Renal pelvis (tissue), 4 donors: Measurements from ENCODE around the gene HAPLN2. TPM values are rescaled to one million over a fixed set of nuclear protein-coding genes. Genes with fewer than 3 reads are reported as not detected.
"Not testable (repeated sequence)": the region's sequence is repeated elsewhere in the genome, so short reads cannot be mapped to it uniquely, and the experiment has no call there.

Source experiments
- DNase-seq: peaks from one replicate; pipeline ENCODE4 v3.0.0-alpha.2; 2013
- polyA plus RNA-seq, 3 donors: library from polyadenylated mRNA; unstranded; fragments of 120-200 nt; gene quantifications; one replicate each; pipeline ENCODE4 v1.2.1, GENCODE V29; 2013; ENCODE audit not compliant: insufficient read length in 3 of 3

The HAPLN2 gene
- polyA plus RNA-seq, 3 donors: 0.13 to 0.71 (median 0.64) TPM

GRCh38 chr1:156591432-156592157, 27.6 kb upstream of the HAPLN2 start, which contains the start of gene NAXE:
Gene NAXE (plus strand): TSS chr1:156591776. CDS start chr1:156591805, 29 bp downstream.
- DNase-seq: peak; percentile 74

- no peak for DNase-seq
These were observed 26.9 kb upstream of the HAPLN2 start for GRCh38 chr1:156592158-156592909.

- DNase-seq: no peak
These were observed 26.1 kb upstream of the HAPLN2 start for GRCh38 chr1:156592910-156593660.

GRCh38 chr1:156593661-156593989, 25.6 kb upstream of the HAPLN2 start:
- no peak for DNase-seq

GRCh38 chr1:156594190-156594589, 25.0 kb upstream of the HAPLN2 start:
- no peak for DNase-seq

GRCh38 chr1:156595016-156595415, 24.2 kb upstream of the HAPLN2 start:
- DNase-seq: no peak

- no peak for DNase-seq
These were observed 22.8 kb upstream of the HAPLN2 start for GRCh38 chr1:156596426-156596825.

- no peak for DNase-seq
These were observed 21.1 kb upstream of the HAPLN2 start for GRCh38 chr1:156598125-156598524.

GRCh38 chr1:156598731-156599432, 20.3 kb upstream of the HAPLN2 start:
- no peak for DNase-seq

- DNase-seq: no peak
These were observed 19.4 kb upstream of the HAPLN2 start for GRCh38 chr1:156599811-156600210.

GRCh38 chr1:156600733-156601121, 18.5 kb upstream of the HAPLN2 start:
- no peak for DNase-seq

- DNase-seq: peak; percentile 91
These were observed 17.9 kb upstream of the HAPLN2 start, which contains the start of gene GPATCH4 for GRCh38 chr1:156601122-156601830. Gene GPATCH4 (minus strand): TSS chr1:156601479.

GRCh38 chr1:156601892-156602291, 17.3 kb upstream of the HAPLN2 start:
- no peak for DNase-seq

GRCh38 chr1:156602557-156602993, 16.6 kb upstream of the HAPLN2 start:
- no peak for DNase-seq

- DNase-seq: not testable (repeated sequence)
These were observed 11.9 kb upstream of the HAPLN2 start for GRCh38 chr1:156607344-156607743.

GRCh38 chr1:156608036-156608674, 11.1 kb upstream of the HAPLN2 start:
- DNase-seq: no peak

GRCh38 chr1:156608981-156609380, 10.2 kb upstream of the HAPLN2 start:
- no peak for DNase-seq

GRCh38 chr1:156610072-156610471, 9.1 kb upstream of the HAPLN2 start:
- DNase-seq: not testable (repeated sequence)

- DNase-seq: no peak
These were observed 6.5 kb upstream of the HAPLN2 start for GRCh38 chr1:156612666-156613065.

- DNase-seq: no peak
These were observed 3.3 kb upstream of the HAPLN2 start for GRCh38 chr1:156615946-156616345.

- DNase-seq: peak; percentile 92
These were observed 2.8 kb upstream of the HAPLN2 start for GRCh38 chr1:156616463-156616862.
